GM12878 (cell line): ENCODE data around the gene ELL2. TPM values are rescaled to one million over a fixed set of nuclear protein-coding genes. Genes with fewer than 3 reads are reported as not detected.

ENCODE experiments used
- ATAC-seq: fragments of 200-7000 bp; cut with Tn5 transposase; 3 replicates; pipeline ENCODE4 v1.9.1; 2020; ENCODE audit warnings: mild to moderate bottlenecking, moderate library complexity
- BruUV-seq: library from RNA; stranded (reverse); fragments of 400-500 nt; replicated peaks from 2 replicates; lab custom pipeline; 2021; lab: Mats Ljungman, UMichigan
- CTCF ChIA-PET: fragments of 300-600 bp; sonication (Branson Sonifier 250); formaldehyde crosslinking; extraction: SDS; loops from one replicate; lab custom pipeline; 2021; ENCODE audit warnings: inconsistent platforms; lab: Yijun Ruan, JAX
- POLR2A ChIA-PET: fragments of 350-600 bp; formaldehyde crosslinking; extraction: SDS; loops from one replicate; lab custom pipeline; 2021; ENCODE audit warnings: inconsistent platforms; lab: Charles Lee
- RAD21 ChIA-PET: fragments of 300-600 bp; sonication (Branson Sonifier 250); formaldehyde crosslinking; loops from one replicate; lab custom pipeline; 2023; ENCODE audit warnings: antibody characterized with exemption; ENCODE audit not compliant: unreplicated experiment; lab: Charles Lee
- SMC1A ChIA-PET: fragments of 300-600 bp; sonication (Branson Sonifier 250); formaldehyde crosslinking; loops from one replicate; lab custom pipeline; 2023; ENCODE audit not compliant: unreplicated experiment, uncharacterized antibody; lab: Charles Lee
- DNase-seq: peaks from one replicate; pipeline ENCODE4 v3.0.0-alpha.2; 2011; ENCODE audit warnings: low read depth, low spot score
- FAIRE-seq: peaks from 3 replicates; lab custom pipeline; 2011; peaks lifted over from hg19 to GRCh38; lab: Jason Lieb, UNC
- H2AFZ ChIP-seq: 2 replicates; pipeline ENCODE4 v1.6.0; 2011; ENCODE audit warnings: low read depth, low read length, control low read depth; ENCODE audit not compliant: control insufficient read depth
- H3K27ac ChIP-seq: 2 replicates; pipeline ENCODE4 v1.5.1; 2011; ENCODE audit warnings: control low read depth; ENCODE audit not compliant: control insufficient read depth, insufficient read depth
- H3K27me3 ChIP-seq, 2 experiments: replicated peaks in 1 of 2; 2 replicates each; pipeline versions ENCODE4 v1.6.0 to v1.6.1; 2011; ENCODE audit warnings: low read length in 1 of 2; ENCODE audit not compliant: control insufficient read depth in 2 of 2, insufficient read depth in 2 of 2
- H3K36me3 ChIP-seq, 2 experiments: 2 replicates each; pipeline ENCODE4 v1.5.1; 2011; ENCODE audit warnings: low read length in 1 of 2; ENCODE audit not compliant: control insufficient read depth in 2 of 2, insufficient read depth in 2 of 2
- H3K4me1 ChIP-seq: 2 replicates; pipeline ENCODE4 v1.6.1; 2011; ENCODE audit warnings: mild to moderate bottlenecking, low read length, moderate library complexity, mixed read lengths; ENCODE audit not compliant: control insufficient read depth, insufficient read depth
- H3K4me2 ChIP-seq: 2 replicates; pipeline ENCODE4 v1.6.0; 2011; ENCODE audit warnings: control low read depth; ENCODE audit not compliant: control insufficient read depth, insufficient read depth
- H3K4me3 ChIP-seq: fragments of 200-600 bp; sonication (generic); 2 replicates; pipeline ENCODE4 v1.5.1; 2016
- H3K79me2 ChIP-seq: 2 replicates; pipeline ENCODE4 v1.6.0; 2011; ENCODE audit warnings: low read length; ENCODE audit not compliant: control insufficient read depth, insufficient read depth
- H3K9ac ChIP-seq: 2 replicates; pipeline ENCODE4 v1.8.0; 2011; ENCODE audit warnings: low read length, control low read depth, mixed read lengths; ENCODE audit not compliant: control insufficient read depth, insufficient read depth
- H3K9me3 ChIP-seq: replicated peaks from 3 replicates; pipeline ENCODE4 v1.5.1; 2011; ENCODE audit warnings: mild to moderate bottlenecking, low read length; ENCODE audit not compliant: control insufficient read depth, insufficient read depth
- H4K20me1 ChIP-seq: 2 replicates; pipeline ENCODE4 v1.6.0; 2011; ENCODE audit not compliant: control insufficient read depth, insufficient read depth
- CBFB ChIP-seq: IDR thresholded peaks from 2 replicates; pipeline ENCODE4 v1.6.1; 2016; ENCODE audit warnings: antibody characterized with exemption, low read depth
- CREB1 ChIP-seq: IDR thresholded peaks from 2 replicates; pipeline ENCODE4 v1.6.1; 2012; ENCODE audit warnings: low read depth, mild to moderate bottlenecking, inconsistent platforms
- DPF2 ChIP-seq: fragments of 450-650 bp; IDR thresholded peaks from 2 replicates; pipeline ENCODE4 v1.6.1; 2017; ENCODE audit warnings: mild to moderate bottlenecking
- EGR1 ChIP-seq, 2 experiments: IDR thresholded peaks; 1 replicate in 1 of 2; 2 replicates in 1 of 2; pipeline ENCODE4 v1.6.1; 2011 to 2012; ENCODE audit warnings: low read depth in 2 of 2, low read length in 2 of 2, borderline replicate concordance in 1 of 2, mild to moderate bottlenecking in 1 of 2, moderate library complexity in 1 of 2
- FOXM1 ChIP-seq: IDR thresholded peaks from 2 replicates; pipeline ENCODE4 v1.6.1; 2012; ENCODE audit warnings: low read depth, mild to moderate bottlenecking, inconsistent platforms, low read length, moderate library complexity
- KAT2A ChIP-seq: conservative IDR thresholded peaks from 2 replicates; pipeline ENCODE4 v1.6.1; 2011; ENCODE audit warnings: low read depth, low read length; ENCODE audit not compliant: control insufficient read depth
- KLF5 ChIP-seq: fragments of 450-650 bp; IDR thresholded peaks from 2 replicates; pipeline ENCODE4 v1.6.1; 2014; ENCODE audit warnings: mild to moderate bottlenecking; ENCODE audit not compliant: partially characterized antibody
- ZBTB40 ChIP-seq: fragments of 450-650 bp; IDR thresholded peaks from 2 replicates; pipeline ENCODE4 v1.6.1; 2016; ENCODE audit warnings: mild to moderate bottlenecking, moderate library complexity, borderline replicate concordance
- ZNF217 ChIP-seq: fragments of 450-650 bp; IDR thresholded peaks from 2 replicates; pipeline ENCODE4 v1.6.1; 2017; ENCODE audit warnings: antibody characterized with exemption, mild to moderate bottlenecking
- ZNF384 ChIP-seq: IDR thresholded peaks from 2 replicates; pipeline ENCODE4 v1.6.1; 2012; ENCODE audit warnings: low read depth, mild to moderate bottlenecking, low read length, improper control_type of control experiment, borderline replicate concordance
- ZNF687 ChIP-seq: fragments of 450-650 bp; IDR thresholded peaks from 2 replicates; pipeline ENCODE4 v1.6.1; 2017; ENCODE audit warnings: mild to moderate bottlenecking, moderate library complexity
- ZSCAN29 ChIP-seq: fragments of 450-650 bp; IDR thresholded peaks from 2 replicates; pipeline ENCODE4 v1.6.1; 2017; ENCODE audit warnings: mild to moderate bottlenecking, moderate library complexity
- WGBS: methylation state at CpG from one replicate; pipeline ENCODE4 v1.1.6; 2016; ENCODE audit warnings: low lambda C conversion rate; ENCODE audit not compliant: insufficient replicate concordance, insufficient coverage; ENCODE audit errors: missing lambda C conversion rate; 5-methylcytosine and 5-hydroxymethylcytosine counted together
- in situ Hi-C: fragments of 300-500 bp; cut with MboI; formaldehyde crosslinking; loops from 9 replicates; pipeline ENCODE4 v1.14.3; 2018; ENCODE audit warnings: mixed read lengths
- intact Hi-C: fragments of 100-400 bp; cut with micrococcal nuclease; formaldehyde crosslinking; loops from one replicate; pipeline ENCODE4 v1.14.2; 2022; ENCODE audit not compliant: unreplicated experiment
- polyA plus RNA-seq, 11 experiments: library from polyadenylated mRNA; depleted of rRNA in 4 of 11; unstranded in 6 of 11; stranded (reverse) in 5 of 11; fragments of >200 nt; fragmentation: Nextera tagmentation in 4 of 11; fragmentation: Illumina TruSeq in 1 of 11; extraction: Ambion mirVana in 4 of 11; extraction: Trizol in 1 of 11; gene quantifications; 1 replicate in 1 of 11; 2 replicates in 10 of 11; pipeline versions ENCODE4 v1.2.1 to v1.2.3, GENCODE V29; 2011 to 2016; ENCODE audit warnings: inconsistent platforms in 2 of 11, missing spikeins in 2 of 11, low read depth in 1 of 11
- total RNA-seq, 4 experiments: library from RNA; depleted of rRNA in 3 of 4; stranded (reverse); fragments of >200 nt in 3 of 4; fragmentation: Illumina TruSeq in 1 of 4; extraction: Trizol in 1 of 4; gene quantifications; 2 replicates each; pipeline versions ENCODE4 v1.2.1 to v1.2.3, GENCODE V29; 2013 to 2021

Gene ELL2
- total and polyA plus RNA-seq, 10 of the 15 experiments (the other 5 are each of a cell fraction or from before 2014, with no cell fraction given) = 24.2 to 91.4 (median 57.4) TPM

- ATAC-seq = no peak
- ChIA-PET CTCF (interaction anchor here (0.6 kb wide), 1 partner anchor 13 kb away, joined by 3 read pairs; no protein-coding TSS in a partner anchor), POLR2A (no interaction called here), RAD21 (no interaction called here), SMC1A (no interaction called here)
- in situ Hi-C loops (no loop called here), intact Hi-C loops (no loop called here)
- Histone ChIP-seq H3K4me2 (no peak overlapping the region), H3K9ac (no peak overlapping the region), H3K9me3 (no peaks in the 10 kb centered on the region), H4K20me1 (no peaks in the 10 kb centered on the region), H2AFZ (no peak overlapping the region), H3K4me1 (no peaks in the 10 kb centered on the region), H3K79me2 (no peaks in the 10 kb centered on the region), H3K36me3 (no peaks in the 10 kb centered on the region), H3K27ac (no peak overlapping the region), H3K4me3 (no peak overlapping the region), H3K27me3 (no peaks in the 10 kb centered on the region)
- no peak for DNase-seq
- WGBS = 96% methylated on average over 1 of the region's 1 CpG
- no peak for FAIRE-seq
- no TSS peak for BruUV-seq
- TF ChIP-seq ZNF687 (no peak), ZBTB40 (no peak), ZNF217 (no peak), CREB1 (no peak), ZSCAN29 (no peak), DPF2 (no peak), FOXM1 (no peak), EGR1 (IDR thresholded peaks at IDR 0.05; ENCODE audit: borderline replicate concordance in 1 of 2, low read depth in 2 of 2, low read length in 2 of 2) (no peak), KAT2A (no peak), KLF5 (no peak), ZNF384 (no peak), CBFB (no peak)
Measured at GRCh38 chr5:95993776-95994175, 32.1 kb upstream of the ELL2 start.
